Neutrophil (primary cell): Measurements from ENCODE around the gene TANGO2.

Experiments used
- H3K27ac ChIP-seq: fragments of 200-600 bp; sonication (generic); 2 replicates; pipeline ENCODE4 v1.5.1; 2016; ENCODE audit warnings: mild to moderate bottlenecking, moderate library complexity
- H3K27me3 ChIP-seq: fragments of 200-600 bp; sonication (generic); 2 replicates; pipeline ENCODE4 v1.6.0; 2016; ENCODE audit warnings: mild to moderate bottlenecking
- H3K36me3 ChIP-seq: fragments of 200-600 bp; sonication (generic); 2 replicates; pipeline ENCODE4 v1.5.1; 2017
- H3K4me1 ChIP-seq, 2 experiments: fragments of 200-600 bp in 1 of 2; sonication (generic) in 1 of 2; 1 replicate in 1 of 2; 2 replicates in 1 of 2; pipeline versions ENCODE4 v1.5.1 to v1.6.1; 2013 to 2016; ENCODE audit warnings: low read depth in 1 of 2, low read length in 1 of 2, mild to moderate bottlenecking in 1 of 2, moderate library complexity in 1 of 2; ENCODE audit not compliant: control insufficient read depth in 1 of 2, insufficient read depth in 1 of 2
- H3K4me3 ChIP-seq, 2 experiments: fragments of 200-600 bp in 1 of 2; sonication (generic) in 1 of 2; 1 replicate in 1 of 2; 2 replicates in 1 of 2; pipeline ENCODE4 v1.5.1; 2013 to 2016; ENCODE audit warnings: low read depth in 1 of 2, low read length in 1 of 2, mild to moderate bottlenecking in 1 of 2, moderate library complexity in 1 of 2
- H3K9me3 ChIP-seq: fragments of 200-600 bp; sonication (generic); 2 replicates; pipeline ENCODE4 v1.5.1; 2016
- TF ChIP-seq, protein P1 (sequence below): fragments of 200-600 bp; sonication (generic); IDR thresholded peaks from 2 replicates; pipeline ENCODE4 v1.5.1; 2016; ENCODE audit warnings: antibody characterized with exemption

The TANGO2 gene

GRCh38 chr22:20069331-20070042, 48.6 kb downstream of the TANGO2 start:
- TF ChIP-seq, protein P1, sequence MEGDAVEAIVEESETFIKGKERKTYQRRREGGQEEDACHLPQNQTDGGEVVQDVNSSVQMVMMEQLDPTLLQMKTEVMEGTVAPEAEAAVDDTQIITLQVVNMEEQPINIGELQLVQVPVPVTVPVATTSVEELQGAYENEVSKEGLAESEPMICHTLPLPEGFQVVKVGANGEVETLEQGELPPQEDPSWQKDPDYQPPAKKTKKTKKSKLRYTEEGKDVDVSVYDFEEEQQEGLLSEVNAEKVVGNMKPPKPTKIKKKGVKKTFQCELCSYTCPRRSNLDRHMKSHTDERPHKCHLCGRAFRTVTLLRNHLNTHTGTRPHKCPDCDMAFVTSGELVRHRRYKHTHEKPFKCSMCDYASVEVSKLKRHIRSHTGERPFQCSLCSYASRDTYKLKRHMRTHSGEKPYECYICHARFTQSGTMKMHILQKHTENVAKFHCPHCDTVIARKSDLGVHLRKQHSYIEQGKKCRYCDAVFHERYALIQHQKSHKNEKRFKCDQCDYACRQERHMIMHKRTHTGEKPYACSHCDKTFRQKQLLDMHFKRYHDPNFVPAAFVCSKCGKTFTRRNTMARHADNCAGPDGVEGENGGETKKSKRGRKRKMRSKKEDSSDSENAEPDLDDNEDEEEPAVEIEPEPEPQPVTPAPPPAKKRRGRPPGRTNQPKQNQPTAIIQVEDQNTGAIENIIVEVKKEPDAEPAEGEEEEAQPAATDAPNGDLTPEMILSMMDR, result no peak
- H3K36me3 ChIP-seq, result peaks cover 24% of the 10 kb centered on the region

GRCh38 chr22:20071524-20071972, 50.6 kb downstream of the TANGO2 start:
- no peak overlapping the region for H3K27ac ChIP-seq
- TF ChIP-seq, protein P1, result no peak
- no peaks in the 10 kb centered on the region for H3K27me3 ChIP-seq
- no peak overlapping the region for H3K4me3 ChIP-seq
- peaks cover 3% of the 10 kb centered on the region for H3K36me3 ChIP-seq
- H3K4me1 ChIP-seq, result no peaks in the 10 kb centered on the region
- H3K9me3 ChIP-seq, result no peaks in the 10 kb centered on the region

More at GRCh38 chr22:20069331-20070042, 48.6 kb downstream of the TANGO2 start:
- no peaks in the 10 kb centered on the region for H3K27me3 ChIP-seq
- no peak overlapping the region for H3K4me3 ChIP-seq
- no peaks in the 10 kb centered on the region for H3K9me3 ChIP-seq
- H3K4me1 ChIP-seq, result no peaks in the 10 kb centered on the region
- H3K27ac ChIP-seq, result no peak overlapping the region

DNA sequence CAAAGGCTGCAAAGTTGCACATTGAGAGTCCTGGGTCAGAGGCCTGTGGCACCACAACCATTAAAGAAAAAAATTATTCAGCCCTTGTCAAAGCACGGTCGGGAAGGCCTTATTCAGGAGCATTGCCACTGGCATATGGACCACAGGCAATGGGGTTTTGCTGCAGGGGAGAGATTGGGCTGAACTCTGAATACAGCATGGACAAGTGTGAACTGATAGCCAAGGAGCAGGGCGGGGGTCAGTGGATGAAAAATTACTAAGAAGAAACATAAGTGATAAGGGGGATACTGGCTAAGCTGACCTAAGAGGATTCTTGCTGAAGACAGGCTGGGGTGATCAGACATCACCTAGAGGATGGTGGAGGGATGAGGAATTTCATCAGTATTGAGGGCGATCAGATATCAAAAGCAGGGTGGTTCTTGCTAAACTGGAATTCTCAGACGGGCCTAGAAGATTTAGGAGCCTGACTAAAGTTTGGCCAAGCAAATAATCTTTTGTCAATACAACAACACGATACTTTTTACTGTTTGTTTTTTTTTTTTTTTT, 55.8 kb downstream of the TANGO2 start:
- Histone ChIP-seq H3K4me1 (peaks cover 17 to 18% of the 10 kb centered on the region in 2 experiments), H3K36me3 (no peaks in the 10 kb centered on the region), H3K9me3 (no peaks in the 10 kb centered on the region), H3K27ac (no peak overlapping the region), H3K27me3 (no peaks in the 10 kb centered on the region), H3K4me3 (no peak overlapping the region)
- TF ChIP-seq, protein P1, result no peak

DNA sequence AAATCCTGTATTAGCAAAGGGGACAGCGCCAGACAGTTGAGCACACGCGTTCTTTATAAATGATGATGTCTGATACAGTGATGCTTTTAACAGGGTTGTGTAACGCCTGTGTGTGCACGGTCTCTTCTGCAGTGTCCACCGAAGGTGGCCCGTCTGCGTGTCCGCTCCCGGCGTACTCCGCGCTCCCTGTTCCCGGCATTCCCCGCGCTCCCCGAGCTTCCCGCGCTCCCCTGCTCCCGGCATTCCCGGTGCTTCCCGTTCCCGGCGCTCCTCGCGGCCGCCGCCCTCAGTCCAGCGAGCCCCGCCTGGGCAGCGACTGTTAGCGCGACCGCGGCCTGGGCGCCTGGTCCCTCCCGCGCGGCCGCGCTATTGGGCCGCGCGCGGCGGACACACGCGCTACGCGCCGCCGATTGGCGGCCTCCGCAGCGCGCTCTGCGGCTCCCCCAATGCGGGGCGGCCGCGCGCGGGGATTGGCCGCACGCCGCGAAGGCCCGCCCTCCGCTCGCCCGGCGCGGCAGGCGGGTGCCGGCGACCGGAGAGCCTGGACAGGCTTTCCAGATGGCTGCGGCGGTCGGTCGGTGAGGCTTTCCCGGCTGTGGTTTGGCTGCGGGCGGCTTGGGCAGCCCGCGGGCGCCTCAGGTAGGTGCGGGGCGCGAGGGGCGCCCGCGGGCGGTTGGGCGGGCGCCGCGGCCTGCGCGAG, 59.0 kb downstream of the TANGO2 start, which contains the start of gene DGCR8:
Gene DGCR8, plus strand, starts transcription at position 497 of the 700 bp plus-strand sequence. CDS start 5,723 bp downstream, outside the sequence.
- H3K4me3 ChIP-seq, result peak within 1 kb of the TSS; percentile 80 to 90
- H3K27ac ChIP-seq, result peak within 1 kb of the TSS; percentile 73
- TF ChIP-seq, protein P1, result peak; percentile 21
- H3K9me3 ChIP-seq, result no peaks in the 10 kb centered on the region
- H3K27me3 ChIP-seq, result no peaks in the 10 kb centered on the region
- H3K4me1 ChIP-seq, result peaks cover 40 to 42% of the 10 kb centered on the region in 2 experiments
- no peaks in the 10 kb centered on the region for H3K36me3 ChIP-seq

- H3K4me1 ChIP-seq, result peaks cover 40 to 45% of the 10 kb centered on the region in 2 experiments
- no peaks in the 10 kb centered on the region for H3K36me3 ChIP-seq
- H3K9me3 ChIP-seq, result no peaks in the 10 kb centered on the region
- H3K27ac ChIP-seq, result peak overlapping the region; percentile 73
- no peaks in the 10 kb centered on the region for H3K27me3 ChIP-seq
- TF ChIP-seq, protein P1, result no peak
- H3K4me3 ChIP-seq, result peak overlapping the region; percentile 80 to 90
These were observed 59.5 kb downstream of the TANGO2 start for GRCh38 chr22:20080445-20080775.
